GM21381 (cell line): ENCODE measurements around the gene CCAR1.
"Not testable (repeated sequence)": the region's sequence is repeated elsewhere in the genome, so short reads cannot be mapped to it uniquely, and the experiment has no call there.

Experiments used
- ATAC-seq: cut with Tn5 transposase; IDR thresholded peaks from one replicate; pipeline ENCODE4 v1.9.1; 2021; ENCODE audit warnings: mild to moderate bottlenecking, moderate library complexity; ENCODE audit not compliant: unreplicated experiment

The CCAR1 gene

GRCh38 chr10:68759223-68759863 lies 38.3 kb downstream of the CCAR1 start:
- ATAC-seq = no peak

GRCh38 chr10:68759967-68760366 lies 38.9 kb downstream of the CCAR1 start:
- ATAC-seq = no peak

GRCh38 chr10:68767407-68767806 lies 46.4 kb downstream of the CCAR1 start:
- not testable (repeated sequence) for ATAC-seq

- ATAC-seq = no peak
These were observed 60.9 kb downstream of the CCAR1 start for GRCh38 chr10:68781613-68782574.

- ATAC-seq = no peak
These were observed 63.4 kb downstream of the CCAR1 start for GRCh38 chr10:68784476-68784875.

GRCh38 chr10:68787813-68788212 lies 66.8 kb downstream of the CCAR1 start:
- no peak for ATAC-seq

GRCh38 chr10:68790476-68790875 lies 69.4 kb downstream of the CCAR1 start:
- no peak for ATAC-seq

- ATAC-seq = no peak
These were observed 71.1 kb downstream of the CCAR1 start for GRCh38 chr10:68792115-68792514.

GRCh38 chr10:68795886-68796532 lies 75.0 kb downstream of the CCAR1 start:
- no peak for ATAC-seq

GRCh38 chr10:68796605-68797004 lies 75.6 kb downstream of the CCAR1 start:
- ATAC-seq = no peak

GRCh38 chr10:68800211-68800610 lies 79.2 kb downstream of the CCAR1 start:
- no peak for ATAC-seq

- ATAC-seq = no peak
These were observed 83.7 kb downstream of the CCAR1 start for GRCh38 chr10:68804692-68805091.

- ATAC-seq = not testable (repeated sequence)
These were observed 89.8 kb downstream of the CCAR1 start for GRCh38 chr10:68810830-68811229.

- no peak for ATAC-seq
These were observed 90.4 kb downstream of the CCAR1 start for GRCh38 chr10:68811314-68812009.

GRCh38 chr10:68812420-68812819 lies 91.4 kb downstream of the CCAR1 start:
- no peak for ATAC-seq

GRCh38 chr10:68813559-68813958 lies 92.5 kb downstream of the CCAR1 start:
- no peak for ATAC-seq

- ATAC-seq = no peak
These were observed 95.9 kb downstream of the CCAR1 start for GRCh38 chr10:68816796-68817412.

GRCh38 chr10:68820359-68820758 lies 99.3 kb downstream of the CCAR1 start:
- not testable (repeated sequence) for ATAC-seq

- not testable (repeated sequence) for ATAC-seq
These were observed 101.6 kb downstream of the CCAR1 start for GRCh38 chr10:68822626-68823025.

GRCh38 chr10:68826764-68827591 lies 105.9 kb downstream of the CCAR1 start, which contains the start of gene STOX1:
STOX1 (plus strand) TSS chr10:68827531; CDS start chr10:68827624, 93 bp downstream.
- peak; percentile 57 for ATAC-seq
